NOMO-1 treated with DMSO at 0.1 percent for 48 hours (cell line): ENCODE data around the gene FEV.
A peak's percentile ranks its signal among the peaks of the same experiment; 100 is the strongest.

Experiments used
- DNase-seq: peaks from one replicate; lab custom pipeline; 2025; ENCODE audit not compliant: unreplicated experiment; lab: John Stamatoyannopoulos, UW

FEV gene

DNA sequence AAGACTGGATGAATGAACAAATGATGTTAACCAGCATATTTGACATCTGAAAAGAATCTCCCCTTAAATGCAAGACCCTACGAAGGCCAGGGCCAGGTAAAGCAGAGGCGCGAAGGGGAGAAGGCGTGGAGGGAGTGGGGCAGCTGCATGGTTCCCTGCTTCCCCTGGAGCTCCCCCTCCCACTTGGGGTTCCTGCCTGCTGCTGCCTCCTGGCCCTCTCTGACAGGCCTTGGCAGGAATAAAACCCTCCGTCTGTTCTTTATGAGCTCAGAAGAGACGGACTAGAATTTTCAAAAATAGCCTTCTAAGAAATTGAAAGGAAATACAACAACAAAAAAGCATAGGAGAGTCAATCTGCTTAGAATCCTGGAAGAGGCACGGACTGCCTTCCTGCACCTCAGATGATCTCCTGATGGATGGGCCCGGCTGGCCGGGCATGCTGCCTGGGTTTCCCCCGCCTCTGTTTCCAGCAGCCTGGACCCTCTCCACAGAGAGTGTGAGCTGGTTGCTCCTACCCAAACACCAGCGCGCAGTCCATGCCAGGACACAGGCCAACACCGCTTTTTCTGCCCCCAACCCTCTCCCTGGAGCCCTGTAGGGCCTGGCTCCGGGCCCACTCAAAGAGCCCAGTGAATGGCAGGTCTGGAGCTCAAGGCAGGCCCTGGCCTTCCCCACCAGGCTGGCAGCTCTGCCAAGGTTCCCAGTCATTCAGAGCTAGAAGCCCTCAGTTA, 32.4 kb upstream of the FEV start:
- no peak for DNase-seq

DNA sequence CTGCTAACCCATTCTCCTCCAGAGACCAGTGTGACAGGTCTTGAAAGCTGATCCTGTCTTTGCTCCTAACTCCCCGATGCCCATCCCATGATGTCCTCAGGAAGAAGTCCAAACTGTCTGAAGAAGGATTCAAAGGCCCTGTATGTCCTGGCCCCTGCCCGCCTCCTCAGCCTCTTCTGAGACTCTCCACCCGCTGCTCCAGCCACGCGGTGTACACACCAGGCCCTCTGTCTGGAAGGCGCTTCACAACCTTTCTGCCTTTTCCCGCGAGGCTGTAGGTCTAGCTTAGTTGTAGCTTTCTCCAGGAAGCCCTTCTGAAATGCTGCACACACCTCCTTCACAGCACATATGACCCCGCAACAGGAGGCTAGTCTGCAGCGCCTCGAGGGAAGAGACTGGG, 31.7 kb upstream of the FEV start:
- DNase-seq: no peak

DNA sequence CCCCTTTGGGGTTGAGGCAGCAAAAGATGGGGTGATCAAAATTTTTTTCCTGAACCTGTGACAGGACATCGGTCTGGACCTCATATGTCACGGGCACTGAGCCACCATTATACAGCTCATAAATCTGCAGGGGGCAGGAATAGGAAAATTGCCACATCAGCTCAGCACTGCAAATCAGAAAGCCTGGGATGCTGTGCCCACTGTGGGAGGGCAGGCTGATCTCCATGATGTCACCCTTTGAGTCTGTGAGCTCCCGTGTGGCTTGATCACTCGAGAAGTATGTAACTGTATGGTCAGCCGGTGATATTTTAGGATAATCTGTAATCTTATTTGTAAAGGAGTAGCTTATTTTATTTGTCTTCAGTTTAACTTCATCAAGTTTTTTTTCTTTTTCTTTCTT, 25.9 kb upstream of the FEV start:
- DNase-seq: no peak

DNA sequence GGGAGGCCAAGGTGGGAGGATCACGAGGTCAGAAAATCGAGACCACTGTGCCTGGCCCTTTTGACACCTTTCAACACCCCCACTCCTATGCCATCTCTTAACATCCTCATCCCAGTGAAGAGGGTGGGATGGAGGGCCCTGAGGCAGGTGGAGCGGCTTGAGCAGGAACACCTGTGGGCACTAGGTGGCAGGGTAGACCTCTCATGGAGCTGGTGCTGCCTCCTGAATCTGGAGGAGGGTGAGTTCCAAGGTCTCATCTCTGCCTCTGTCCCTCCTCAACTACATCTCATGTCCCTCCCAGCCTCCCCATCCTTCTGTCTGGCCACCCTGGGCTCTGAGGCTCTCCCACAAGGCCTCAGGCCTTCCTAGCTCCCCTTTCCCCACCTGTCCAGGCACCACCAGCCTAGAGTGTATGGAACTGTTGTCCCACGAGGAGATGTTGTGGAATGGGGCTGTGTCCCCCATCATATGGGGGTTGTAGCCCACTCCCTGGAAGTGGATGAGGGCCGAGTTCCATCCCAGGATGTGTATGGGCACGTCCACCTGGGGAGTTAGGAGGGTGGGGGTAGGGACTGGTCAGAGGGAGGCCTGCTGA, 25.3 kb upstream of the FEV start:
- no peak for DNase-seq

DNA sequence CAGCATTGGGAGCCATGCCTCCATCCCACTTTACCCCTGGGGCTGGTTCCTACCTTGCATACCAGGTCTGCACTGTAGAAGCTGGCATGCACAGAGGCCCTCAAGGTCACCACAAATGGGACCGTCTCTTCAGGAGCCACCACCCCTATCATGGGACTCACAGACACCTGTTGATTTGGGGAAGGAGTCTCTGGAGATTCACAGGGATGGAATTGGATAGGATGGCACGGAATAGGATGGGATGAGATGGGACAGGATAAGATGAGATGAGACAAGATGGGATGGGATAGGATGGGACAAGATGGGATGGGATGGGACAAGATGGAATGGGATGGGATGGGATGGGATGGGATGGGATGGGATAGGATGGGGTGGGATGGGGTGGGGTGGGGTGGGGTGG, 24.3 kb upstream of the FEV start:
- DNase-seq: no peak

DNA sequence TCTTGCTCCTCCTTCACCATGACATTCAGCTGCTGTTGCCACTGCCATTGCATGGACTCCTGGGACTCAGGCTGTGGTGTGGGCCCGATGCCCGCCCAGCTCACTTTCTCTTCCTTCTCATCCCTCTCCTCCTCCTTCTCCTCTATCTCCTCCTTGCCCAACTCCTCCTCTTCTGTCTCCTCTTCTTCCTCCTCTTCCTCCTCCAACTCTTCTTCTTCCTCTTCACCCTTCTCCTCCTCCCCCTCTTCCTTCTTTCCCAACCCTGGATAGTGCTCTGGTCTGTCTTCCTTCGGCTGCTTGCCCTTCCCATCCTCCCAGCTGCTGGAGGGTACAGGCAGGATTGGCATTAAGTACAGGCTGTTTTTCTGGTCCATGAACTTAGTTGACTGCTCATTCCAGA, 19.0 kb upstream of the FEV start:
- DNase-seq: no peak

DNA sequence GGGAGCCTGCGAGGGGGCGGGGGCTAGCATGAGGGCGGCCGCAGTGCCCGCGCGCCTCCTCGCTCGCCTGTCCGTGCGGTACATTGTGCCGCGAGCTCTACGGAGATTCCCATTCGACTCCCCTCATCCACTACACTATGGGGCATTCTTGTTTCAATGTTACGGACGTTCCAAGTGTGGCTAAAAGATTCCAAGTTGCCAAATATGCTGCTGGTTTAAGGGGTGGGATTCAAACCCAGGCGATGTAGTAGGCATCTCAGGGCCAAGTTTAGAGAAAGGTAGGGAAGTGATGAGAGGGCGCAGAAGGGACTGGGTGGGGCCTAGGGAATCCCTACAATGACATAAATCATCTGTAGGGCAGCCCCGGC, 18.3 kb upstream of the FEV start:
- DNase-seq: no peak

DNA sequence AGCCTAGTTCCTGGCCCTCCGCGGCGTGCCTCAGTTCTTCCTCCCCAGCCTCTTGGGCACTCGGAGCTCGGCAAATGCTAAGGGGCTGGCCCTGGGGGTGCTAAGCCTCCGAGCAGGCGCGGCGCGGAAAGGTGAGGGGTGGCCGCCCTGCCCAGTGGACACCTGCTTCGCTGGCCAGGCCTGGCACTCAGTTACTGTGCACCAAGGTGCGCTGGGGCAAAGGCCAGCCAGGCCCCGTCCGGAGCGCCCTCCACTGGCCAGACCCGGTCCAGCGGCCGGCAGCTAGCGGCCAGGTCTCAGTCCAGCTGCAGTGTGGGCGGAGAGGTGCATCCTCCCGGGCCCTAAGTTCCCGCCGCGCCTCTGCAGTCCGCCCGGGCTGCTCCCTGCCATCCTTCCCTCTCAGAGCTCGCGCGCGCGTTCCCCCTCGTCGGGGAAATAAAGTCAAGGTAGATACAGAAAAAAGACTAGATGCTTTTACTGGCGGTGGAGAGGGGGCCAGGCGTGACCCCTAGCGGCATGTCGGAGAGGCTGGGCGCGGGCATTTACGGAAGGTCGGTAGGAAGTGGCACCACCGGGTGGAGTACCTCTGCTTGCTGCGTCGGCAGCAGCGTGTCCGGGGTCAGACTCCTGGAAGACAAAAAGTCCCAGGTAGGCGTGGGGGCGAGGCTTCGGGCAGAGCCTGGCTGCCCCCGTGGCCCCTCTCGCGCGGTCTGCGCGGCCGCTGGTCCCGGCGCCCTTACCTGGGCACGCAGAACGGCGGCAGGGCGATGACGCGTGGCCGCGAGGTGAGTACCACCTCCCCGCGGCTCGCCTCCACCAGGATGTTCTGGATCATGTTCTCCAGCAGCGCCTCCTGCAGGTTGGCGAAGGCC, 17.6 kb upstream of the FEV start:
- DNase-seq: peak; percentile 31

DNA sequence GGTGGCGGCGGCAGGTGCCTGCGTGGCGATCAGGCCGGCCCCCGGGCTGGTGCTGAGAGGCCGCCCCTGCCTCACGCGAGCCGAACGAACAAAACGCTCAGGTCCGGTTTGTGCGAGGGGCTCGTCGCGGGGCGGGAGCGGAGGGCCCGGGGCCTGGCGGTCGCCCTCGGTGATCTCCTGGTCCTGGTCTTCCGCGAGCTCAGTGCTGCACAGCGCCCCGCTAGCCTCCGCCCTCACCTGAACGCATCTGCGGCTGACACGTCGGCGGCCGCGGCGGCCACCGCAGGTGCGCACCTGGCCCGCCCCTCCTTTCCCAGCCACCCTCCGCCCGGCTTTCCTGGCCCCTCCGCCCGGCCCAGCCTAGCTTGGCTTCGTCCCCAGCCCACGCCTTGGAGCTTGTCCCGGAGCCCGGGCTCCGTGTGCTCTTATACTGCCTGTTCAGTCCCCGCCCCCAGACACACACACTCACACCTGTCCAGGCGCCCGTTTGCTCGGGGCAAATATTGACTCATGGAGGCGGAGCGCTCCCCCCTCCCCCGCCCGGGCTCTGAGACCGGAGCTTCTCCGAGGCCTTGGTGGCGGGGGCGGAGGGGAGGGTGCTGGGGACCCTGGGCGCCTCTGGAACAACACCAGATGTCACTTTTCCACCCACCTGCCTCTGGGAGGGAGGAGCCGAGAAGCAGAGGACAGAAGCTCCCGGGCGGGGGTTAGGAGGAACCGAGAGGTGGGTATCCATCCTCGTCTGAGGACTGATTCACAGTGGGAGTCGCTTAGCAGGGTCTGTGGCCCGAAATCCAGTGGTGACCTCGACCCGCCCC, 16.8 kb upstream of the FEV start:
- DNase-seq: no peak

DNA sequence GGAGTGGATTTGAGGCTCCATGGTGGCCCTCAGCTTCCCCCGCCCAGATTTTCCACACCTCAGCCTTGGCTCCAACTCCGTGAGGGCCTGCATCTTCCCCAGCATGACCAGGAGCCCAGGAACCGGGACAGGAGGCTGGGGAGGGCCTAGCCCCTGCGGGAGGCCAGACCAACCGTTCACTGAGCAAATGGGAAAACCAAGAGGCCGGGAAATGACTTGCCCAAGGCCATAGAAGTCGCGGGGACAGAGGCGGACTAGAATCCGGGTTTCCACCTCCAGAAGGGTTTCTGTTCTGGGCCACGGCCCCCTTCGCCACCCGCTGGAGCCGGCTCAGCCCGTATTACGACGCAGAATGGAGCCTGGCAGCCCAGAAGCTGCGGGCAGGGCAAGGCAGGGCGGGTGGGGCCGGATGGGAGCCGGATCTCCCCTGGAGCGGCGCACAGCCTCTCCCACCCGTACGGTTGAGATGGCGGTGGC, 16.2 kb upstream of the FEV start:
- no peak for DNase-seq

DNA sequence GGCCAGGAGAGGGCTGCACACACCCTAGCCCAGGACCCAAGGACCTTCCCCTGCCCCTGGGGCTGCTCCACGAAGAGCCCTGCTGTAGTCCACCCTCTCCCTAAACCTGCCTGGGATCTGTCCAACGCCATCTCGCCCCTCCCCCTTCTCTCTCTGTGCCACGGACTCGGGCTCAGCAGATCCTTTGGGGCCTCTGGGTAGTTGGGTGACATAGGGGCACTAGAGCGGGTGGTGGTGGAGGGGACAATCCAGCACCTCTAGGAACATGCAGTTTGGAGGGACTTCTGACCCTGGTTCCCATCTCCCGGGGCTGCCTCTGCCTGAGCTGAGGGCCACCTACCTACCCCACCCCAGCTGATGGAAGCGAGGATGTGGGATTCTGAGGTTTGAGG, 15.6 kb upstream of the FEV start:
- no peak for DNase-seq

DNA sequence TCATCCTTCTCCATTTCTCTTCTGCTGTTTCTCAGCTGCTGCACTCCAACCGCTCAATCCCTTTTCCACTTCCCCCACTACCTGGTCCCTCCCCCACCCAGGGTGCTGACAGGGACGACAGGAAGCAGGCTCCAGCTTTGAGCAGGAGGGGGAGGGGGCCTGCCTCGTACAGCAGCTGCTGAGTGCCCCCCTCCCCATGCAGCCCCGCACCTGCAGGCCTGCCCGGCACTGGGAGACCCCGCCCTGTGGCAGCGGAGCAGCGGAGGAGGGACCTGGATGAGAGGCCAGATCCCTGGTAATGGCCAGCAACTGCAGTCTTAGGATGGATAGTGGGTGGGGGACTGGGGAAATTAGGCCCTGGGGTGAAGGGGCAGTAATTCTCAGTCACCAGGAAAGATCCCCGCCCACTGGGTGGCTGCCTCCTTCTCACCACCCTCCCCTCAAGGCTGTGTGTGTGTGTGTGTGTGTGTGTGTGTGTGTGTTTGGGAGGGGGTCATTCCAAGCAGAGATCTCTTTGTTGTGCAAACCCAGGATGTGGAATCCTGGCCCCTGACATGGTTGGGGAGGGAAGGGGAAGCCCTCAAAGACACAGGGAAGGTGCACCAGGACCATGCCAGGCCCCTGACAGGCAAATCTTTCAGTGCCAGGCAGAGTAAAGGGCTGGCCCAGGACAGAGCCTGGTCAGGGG, 15.0 kb upstream of the FEV start:
- no peak for DNase-seq

DNA sequence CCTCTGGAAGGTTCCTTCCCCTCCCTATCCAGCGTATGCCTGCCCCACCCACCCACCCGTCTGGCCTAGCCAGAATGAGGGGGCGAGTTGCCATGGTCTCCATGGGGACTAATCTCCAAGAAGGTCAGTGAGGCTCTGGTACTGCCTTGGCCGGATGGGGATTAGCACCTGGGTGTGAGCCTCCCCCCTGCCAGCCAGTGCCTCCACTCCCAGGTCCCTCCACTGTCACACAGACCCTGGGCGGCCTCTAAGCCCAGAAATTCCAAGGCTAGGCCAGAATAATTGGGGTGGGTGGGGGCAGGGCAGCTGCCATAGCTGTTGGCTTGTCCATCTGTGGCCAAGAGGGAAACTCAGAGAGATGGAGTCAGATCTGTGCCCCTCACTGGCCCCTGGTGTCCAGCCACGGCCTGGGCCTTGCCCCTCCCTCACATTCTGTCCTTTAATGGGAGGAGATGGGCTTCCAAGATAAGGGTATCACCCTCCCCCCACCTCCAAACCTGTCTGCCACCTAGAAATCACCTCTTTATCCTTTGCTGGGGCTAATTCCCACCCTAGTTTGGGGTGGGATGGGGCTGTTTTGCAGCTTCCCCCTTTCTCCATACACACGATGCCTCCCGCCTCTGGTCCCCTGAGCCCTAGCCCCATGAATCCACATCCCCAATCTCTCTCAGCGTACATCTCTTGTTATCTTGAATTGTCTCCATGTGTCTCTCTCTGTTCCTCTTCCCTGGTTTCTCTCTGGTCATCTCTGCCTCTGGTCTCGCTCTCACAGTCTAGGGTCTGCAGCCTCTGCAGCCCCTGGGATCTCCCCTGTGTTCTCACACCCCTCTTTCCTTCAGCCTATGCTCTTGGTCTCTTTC, 14.3 kb upstream of the FEV start:
- no peak for DNase-seq

DNA sequence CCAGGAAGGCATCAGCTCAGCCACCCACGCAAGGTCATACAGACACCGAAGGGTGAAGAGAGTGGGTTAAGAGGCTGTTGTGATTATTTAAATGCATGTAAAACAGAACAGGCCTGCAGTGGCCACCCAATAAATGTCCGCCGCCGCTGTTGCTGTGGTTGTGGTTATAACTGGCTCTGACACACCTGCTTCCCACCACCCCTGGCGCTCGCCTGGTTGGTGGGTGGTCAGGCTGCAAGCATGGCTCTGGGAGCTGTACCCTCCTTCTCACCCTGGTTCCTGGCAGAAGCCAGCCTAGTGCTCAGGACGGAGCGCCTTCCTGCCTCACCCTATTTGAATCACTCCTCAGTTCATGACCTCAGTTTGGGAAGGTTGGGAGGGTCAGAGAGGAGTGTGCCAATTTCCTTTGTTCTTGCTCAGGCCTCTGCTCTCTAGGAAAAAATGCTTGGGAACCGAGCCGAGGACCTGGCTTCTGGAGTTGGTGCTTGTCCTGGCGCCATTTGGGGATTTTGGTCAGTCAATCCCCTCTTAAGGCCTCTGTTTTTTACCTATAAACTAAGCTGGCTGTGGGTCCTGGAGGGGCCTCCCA, 13.5 kb upstream of the FEV start:
- no peak for DNase-seq

DNA sequence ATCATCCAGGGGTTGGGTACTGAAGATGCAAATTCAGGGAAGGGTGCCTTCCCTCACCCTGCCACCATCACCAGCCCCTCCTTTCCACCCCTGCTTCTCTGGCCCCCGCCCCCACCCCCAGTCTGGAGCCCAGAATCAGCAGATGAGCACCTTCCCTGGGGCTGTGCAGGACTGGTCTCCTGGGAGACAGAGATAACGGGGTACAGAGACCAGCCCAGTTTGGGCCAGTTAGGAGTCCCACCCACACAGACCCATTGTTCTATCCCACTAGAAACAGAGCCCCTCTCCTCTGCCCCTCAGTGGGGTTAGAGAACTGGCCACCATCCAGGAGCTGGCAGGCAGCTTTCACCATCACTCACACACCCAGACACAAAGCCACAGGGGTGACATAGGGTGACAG, 12.7 kb upstream of the FEV start:
- no peak for DNase-seq

DNA sequence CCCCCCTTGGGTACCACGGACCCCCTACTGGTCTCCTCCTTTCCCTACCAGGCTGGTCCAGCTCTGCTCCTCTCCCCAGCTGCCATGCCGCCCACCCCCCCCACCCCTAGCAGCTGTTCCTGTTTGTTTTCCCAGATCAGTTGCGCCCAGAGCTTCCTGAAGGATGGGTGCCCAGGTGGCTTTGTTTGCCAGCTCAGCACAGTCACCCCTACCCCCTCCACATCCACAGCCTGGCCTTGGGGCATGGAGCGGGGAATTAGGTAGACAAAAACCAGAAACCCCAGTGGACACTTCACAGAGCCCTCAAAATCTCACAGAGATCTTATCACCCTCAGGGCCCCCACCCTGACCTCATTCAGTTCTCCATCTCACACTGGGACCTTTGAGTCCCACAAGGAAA, 12.0 kb upstream of the FEV start:
- DNase-seq: no peak

DNA sequence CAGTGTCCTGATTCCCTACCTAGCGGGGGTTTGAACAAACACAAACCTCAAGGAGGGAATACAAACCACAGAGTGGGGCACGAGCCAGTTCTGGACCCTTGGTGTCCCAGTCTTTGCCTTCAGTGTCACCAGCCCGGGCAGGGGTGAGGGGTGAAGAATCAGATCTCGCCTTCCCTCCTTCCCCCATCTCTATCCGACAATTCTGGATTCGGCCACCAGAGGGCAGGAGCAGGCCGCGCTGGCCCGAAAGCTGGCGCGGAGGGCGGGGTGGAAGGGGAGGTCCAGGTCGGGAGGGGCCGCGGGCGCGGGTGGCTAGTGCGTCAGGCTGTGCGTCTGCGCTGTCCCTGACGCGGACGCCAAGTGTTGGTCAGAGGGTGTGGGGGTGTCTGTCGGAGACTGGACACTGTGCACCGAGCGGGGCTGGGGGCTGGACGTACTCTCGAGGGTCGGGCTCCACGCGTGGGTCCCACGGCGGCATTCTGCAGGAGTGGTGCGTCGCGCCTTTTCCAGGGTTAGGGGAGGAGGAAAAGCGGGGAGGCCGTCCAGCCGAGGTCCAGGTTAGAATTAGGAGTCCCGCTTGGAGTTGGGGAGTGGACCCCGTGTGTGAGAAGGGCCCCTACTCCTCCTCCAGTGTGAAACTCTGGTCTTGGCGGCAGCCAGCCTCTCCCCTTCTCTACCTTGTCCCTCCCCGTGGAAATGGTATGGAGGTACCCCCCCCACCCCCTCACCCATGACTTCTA, 11.2 kb upstream of the FEV start:
- DNase-seq: peak; percentile 70

DNA sequence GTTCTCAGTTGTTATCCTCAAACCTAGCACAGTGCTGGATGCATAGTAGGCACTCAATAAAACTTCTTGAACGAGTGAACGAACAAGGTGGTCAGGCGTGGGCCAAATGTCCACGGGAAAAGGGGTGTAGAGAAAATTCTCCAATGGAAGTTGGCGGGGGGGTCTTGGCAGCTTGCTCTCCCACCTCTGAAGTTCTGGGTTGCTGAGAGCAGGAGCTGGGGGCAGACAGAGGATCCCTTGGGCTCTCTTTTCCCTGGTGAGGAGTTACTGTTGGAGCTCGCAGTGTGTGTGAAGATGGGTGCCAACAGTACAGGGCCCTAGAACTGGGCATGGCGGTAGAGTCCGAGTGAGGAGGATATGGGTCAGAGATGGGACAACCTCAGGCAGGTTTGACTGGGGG, 10.6 kb upstream of the FEV start:
- no peak for DNase-seq
